Measurements from ENCODE around the gene SNX32.

SNX32 gene

DNA sequence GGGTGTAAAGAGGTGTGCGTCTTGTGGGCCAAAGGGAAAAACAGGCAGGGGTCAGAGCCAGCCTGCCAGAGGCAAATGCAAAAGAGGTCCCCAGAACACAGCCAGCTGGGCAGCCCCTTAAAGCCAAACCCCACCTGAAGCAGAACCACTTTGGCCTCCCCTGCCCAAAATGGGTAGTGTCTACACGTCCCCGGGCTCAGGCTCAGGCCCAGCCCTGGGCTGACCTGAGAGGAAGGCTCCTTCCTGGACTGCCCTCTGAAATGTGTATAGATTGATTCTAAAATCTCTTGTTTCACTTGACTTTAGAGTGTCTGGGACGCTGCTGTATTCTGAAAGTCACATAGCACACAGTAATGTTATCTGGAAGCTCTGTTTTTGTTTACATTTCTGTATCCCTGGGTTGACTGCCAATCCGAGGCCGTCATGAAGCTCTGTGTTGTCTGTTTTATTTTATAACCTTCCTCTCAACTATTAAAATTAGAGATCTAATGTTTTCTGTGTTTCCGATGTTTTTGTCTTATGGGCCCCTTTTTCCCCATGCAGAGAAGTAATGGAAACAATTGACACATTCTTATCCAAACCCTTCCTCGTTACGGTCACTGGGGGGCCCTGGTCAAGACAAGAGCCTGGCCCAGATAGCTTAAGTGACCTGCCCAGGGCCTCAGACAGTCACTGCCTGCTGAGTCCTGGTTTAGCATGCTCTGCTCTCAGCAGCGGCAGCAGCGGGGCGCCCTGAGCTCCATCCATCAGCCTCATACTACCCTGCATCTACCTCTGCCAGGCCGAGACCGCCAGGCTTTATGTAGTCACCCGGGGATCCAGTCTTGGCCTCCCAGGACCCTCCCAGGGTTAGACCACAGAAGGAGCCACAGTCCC is 36.8 kb upstream of the SNX32 start:
- no peak for DNase-seq (ENCODE audit: low read depth in 2 of 2)

DNA sequence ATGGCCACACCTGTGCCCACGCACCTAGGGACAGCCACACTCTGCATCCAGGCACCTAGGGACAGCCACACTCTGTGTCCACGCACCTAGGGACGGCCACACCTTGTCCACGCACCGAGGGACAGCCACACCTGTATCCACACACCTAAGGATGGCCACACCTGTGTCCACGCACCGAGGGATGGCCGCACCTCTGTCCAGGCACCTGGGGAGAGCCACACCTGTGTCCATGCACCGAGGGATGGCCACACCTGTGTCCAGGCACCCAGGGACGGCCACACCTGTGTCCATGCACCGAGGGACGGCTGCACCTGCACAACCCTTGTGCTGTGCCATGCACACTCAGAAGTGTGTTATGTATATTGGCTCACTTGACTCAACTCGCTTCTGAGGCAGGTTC is 36.1 kb upstream of the SNX32 start:
- no peak for DNase-seq (ENCODE audit: low read depth in 2 of 2)

DNA sequence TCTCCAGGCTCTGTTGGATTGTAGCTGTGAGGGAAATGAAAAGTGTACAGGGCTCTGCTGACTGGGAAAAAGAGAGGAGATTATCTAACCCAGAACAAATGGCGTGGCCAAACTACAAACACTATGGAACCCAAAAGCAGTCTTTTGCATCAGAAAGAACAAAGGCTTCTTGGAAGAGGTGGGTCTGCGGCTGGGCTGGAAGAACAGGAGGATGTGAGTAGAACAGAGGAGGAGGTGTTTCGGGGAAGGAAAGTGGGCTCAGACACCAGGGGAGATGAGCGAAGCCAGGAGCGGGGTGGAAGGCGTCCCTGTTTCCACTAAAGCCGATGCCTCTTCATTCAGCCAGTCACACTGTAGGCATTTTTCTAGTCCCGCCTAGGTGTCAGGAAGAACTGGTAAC is 34.9 kb upstream of the SNX32 start:
- no peak for DNase-seq (ENCODE audit: low read depth in 2 of 2)

DNA sequence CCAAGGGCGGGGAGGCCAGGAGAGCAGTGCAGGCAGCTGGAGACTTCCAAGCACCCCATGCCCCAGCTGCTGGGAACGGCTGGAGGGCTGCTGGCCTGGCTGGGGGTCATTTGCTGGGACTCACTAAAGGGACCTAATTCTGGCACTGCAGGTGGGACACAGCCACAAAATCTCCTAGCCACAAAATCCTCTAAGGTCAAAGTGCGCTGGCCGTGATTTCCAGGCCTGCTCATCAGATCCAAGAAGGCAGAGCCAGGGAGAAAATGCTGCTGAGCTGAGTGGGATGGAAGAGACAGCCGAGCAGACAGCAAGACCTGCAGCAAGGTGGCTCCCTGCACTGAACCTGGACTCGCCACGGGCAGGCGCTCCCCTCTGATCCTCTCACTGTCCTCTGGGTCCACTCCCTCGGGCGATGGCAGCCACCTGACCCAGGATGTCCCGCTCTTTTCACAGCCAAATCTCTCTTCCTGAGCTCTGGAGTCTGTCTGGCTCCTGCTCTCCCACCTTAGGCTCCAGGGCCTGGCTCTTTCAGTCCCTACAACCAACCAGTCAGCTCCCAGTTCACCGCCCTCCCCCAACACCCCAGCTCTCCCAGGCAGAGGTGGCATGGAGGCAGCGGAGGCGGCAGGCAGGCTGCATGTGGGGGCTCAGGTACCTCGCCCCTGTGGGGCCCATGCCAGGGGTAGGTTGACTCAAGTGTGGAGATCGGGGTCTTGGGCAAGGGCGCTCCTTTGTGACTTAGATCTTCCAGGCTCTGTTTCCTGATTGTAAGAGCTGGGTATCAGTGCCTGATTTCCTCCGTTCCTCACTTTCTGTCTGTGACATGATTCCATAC is 32.4 kb upstream of the SNX32 start:
- DNase-seq (ENCODE audit: low read depth in 2 of 2): no peak

DNA sequence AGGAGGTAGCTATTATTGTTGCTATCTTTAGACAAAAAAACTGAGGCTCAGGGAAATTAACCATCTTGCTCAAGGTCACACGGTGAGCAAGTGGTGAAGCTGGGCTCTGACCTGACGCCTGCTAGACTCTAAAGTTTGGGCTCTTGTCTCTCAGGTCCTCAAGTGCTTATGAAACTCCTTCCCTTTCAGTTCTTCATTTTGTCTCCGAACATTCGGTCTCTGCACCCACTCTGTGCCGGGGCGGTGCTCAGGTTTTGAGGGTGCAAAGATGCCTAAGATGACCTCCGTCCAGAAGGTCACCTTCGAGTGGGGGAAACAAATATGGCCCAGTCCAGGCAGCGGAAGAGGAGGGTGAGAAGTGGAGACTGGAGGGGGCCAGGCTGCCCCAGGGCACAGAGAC is 30.9 kb upstream of the SNX32 start:
- DNase-seq (ENCODE audit: low read depth in 2 of 2): no peak

DNA sequence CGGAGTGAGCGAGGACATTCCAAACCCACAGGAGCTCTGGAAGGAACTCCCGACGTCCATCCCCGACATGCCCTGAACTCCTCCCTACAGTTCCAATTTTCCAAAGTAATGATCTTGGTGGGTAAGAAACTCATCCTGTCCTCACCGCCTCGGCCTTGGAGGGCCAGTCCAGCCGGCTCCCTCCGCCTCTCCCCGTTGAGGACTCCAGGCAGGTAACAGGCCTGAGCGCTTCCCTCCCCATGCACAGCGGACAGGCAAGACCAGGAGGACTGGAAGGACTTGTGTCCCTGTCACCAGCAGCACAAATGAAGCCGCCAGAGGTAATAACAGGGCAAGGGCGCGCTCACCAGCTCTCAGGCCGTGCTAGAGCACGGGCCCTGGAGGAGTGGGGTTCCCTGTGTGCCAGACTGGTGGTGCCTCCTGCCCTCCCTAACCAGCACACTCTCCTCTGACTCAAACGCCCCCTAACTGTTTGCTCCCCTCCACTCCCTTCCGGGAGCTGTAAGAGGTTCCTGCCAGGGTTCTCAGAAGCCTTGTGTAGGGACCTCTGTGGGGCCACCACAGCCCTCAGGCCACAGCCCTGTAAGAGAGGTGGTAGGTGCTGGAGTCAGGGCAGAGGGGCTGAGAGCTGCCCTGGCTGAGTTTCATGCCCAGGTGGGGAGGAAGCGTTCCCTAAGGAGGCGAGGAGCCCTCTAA is 29.8 kb upstream of the SNX32 start:
- no peak for DNase-seq (ENCODE audit: low read depth in 2 of 2)

DNA sequence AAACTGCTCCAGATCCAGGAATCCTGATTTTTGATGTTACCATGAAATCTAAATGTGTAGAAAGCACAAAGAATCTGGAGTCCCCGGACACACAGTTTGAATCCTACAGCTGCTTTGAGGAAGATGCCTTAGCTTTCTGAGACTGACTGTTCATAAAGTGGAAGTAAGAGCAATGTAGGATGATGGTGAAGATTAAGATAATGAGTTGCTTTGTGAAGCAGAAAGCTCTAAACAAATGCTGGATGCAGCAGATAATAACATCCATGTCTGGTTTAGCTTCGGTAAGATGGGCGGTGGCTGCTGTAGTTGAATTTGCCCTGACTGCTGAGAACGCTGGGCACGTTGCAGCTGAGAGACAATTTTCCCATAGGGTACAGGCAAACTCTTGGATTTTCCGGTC is 26.8 kb upstream of the SNX32 start:
- DNase-seq (ENCODE audit: low read depth in 2 of 2): no peak

DNA sequence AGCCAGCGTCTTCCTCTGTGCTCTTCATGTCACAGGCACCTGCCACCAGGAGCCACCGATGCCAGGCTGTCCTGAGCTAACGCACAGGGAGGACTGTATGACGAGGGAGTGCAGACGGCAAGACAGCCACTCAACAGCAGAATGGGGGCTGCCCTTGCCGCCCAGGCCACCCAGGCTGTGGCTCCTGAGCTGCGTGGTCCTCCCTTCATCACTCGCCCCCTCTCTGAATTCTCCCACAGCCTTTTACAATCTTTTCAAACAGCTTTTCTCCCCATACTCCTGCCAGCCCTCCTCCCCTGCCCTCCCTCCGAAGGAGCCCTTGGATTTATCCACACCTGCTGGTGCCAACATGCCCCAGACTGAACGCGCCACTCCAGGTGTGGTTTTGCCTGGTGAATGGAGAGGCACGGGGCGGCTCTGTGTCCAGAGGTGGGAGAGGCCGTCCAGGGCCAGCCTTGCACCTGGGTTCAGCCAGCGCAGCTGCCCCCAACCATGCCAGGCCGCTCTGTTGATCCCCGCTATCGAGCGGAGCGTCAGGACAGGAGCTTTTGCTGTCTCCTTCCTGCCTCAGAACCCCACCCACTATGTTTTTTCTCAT is 24.9 kb upstream of the SNX32 start:
- no peak for DNase-seq (ENCODE audit: low read depth in 2 of 2)

DNA sequence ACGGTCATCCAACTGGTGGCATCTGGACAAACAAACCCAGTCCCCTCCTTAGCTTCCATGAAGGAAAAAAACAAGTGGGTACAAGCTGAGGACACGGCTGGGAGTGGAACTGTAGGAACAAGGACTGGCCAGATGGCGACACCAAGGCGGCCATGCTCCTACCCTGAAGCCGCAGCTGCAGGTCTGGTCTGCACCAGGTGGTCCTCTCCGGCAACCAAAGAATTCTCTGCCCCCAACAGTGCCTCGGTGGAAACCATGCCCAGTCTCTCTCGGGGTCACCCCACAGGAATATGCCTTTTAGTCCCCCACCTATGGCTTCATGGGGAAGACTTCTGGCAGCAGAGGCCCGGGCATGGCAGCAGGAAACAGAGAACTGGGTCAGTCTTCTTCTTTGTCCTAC is 24.3 kb upstream of the SNX32 start:
- no peak for DNase-seq (ENCODE audit: low read depth in 2 of 2)

DNA sequence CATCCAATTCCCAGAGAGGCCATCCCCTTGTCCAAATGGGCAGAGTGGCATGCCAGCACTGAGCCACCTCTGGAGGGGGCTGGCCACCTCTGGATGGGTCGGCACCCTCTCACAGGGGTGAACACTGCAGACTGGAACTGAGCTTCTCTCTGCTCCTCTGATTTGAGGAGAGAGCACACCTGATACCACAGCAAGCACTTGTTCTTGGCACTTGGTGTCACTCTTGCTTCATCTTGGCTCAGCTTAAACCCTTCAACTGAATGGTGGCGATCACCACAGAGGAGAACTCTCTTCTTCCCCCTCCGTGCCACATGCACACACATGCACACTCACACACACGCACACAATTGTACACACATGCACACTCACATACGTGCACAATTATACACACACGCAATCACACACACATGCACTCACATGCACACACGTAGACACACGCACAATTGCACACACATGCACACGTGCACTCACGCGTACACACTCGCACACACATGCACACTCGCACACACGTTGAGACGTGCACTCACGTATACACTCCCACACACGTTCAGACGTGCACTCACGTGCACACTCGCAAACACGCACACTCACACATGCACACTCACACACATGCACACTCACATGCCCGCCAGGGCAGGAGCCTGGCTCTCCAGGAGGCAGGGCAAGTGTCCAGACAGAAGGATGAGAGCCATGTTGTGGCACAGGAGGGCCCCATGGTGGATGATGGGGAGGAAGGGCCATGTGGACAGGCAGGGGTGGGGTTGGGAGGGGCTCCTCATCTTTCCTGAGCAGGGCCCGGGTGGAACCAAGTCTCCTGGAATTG is 23.5 kb upstream of the SNX32 start:
- no peak for DNase-seq (ENCODE audit: low read depth in 2 of 2)

DNA sequence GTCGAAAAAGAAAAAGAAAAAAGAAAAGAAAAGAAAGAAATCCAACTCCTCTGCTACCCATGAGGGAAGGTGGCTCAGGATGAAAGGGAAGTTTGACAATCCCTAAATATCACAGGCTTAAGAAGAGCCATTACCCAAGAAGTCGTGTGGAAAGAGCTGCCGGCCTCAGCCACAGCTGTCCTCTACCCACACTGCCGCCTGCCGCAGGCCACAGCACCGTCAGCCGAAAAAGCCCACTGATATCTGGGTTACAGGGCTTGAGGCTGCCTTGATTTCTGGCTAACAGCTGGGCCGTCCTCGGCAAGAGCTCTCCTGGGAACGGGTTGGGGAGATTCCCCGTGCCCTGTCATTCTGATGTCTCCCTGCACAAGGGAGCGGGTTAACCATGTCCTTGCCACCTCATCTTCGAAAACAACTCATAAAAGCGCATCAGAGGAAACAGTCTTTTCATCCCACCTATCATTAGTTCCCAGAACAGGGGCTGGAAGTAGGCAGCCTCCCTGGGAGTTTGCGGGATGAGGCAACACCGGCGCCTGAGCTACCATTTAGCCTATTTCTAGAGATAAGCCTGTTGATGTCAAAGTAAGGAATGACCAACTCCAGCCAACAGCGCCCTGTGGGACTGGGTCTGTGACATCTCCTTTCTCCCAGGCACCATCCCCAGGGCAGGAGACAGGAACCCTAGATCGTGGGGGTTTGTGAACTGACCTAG is 21.8 kb upstream of the SNX32 start:
- no peak for DNase-seq (ENCODE audit: low read depth in 2 of 2)

DNA sequence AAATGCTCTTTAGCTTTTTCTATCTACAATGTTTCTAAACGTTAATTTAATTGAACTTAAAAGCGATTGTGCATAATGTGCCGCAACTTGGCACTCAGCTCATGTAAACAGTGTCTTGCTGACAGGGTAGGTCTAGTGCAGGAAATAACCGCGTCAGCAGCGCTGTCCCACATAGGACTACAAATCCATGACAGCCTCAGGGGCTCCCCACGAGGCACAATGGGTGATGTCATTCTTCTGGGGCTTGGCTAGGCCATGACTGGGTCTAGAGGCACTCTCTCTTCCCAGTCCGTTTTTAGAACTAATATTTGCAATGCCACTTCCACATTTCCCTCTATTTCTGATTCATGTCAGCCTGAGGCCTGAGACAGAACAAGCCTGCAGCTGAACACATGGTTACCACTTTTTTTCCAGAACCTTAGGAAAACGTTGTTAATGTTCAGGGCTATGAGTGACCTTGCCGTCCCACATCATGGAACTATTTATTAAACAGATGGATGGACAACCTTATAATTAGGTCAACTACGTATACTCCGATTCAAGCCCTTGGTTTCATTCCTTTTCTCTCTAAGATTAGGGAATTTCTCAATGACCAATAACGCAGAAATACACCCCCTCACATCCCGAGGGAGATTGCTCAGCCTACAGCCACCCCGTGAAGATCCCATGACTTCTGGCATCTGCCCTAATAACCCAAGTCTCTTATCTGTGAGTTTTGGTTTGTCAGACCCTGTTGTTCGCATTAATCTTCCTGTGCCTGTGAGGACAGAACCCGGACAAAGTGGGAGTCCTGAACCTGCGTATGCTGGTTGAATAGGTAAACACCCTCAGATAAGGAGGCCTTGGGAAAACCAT is 19.4 kb upstream of the SNX32 start:
- DNase-seq (ENCODE audit: low read depth in 2 of 2): no peak

DNA sequence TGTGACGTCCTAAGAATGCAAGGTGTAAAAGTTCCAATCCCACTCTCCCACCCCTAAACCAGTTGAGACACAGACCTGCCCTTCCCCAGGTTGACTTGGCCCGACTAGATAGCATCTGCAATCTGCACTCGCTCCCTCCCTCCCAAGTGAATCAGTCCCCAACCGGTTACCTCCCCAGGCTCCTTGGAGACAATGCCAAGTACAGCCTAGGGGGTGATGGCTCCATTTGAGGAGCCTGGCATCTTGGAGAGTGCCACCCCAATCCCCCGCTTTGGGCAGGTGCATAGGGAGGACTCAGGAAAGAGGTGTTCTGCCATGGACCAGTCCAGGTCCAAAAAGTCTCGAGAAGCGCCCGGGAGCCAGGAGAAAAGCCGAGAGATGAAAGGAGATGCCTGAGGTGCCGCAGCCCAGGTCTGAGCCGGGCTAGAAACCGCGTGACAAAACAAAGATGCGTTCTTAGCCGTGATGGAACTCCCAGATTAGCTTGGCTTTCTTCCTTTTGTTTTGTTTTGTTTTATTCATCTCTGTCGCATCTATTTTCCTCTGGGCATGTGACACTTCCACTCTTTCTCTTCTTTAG is 18.7 kb upstream of the SNX32 start:
- DNase-seq (ENCODE audit: low read depth in 2 of 2): no peak

DNA sequence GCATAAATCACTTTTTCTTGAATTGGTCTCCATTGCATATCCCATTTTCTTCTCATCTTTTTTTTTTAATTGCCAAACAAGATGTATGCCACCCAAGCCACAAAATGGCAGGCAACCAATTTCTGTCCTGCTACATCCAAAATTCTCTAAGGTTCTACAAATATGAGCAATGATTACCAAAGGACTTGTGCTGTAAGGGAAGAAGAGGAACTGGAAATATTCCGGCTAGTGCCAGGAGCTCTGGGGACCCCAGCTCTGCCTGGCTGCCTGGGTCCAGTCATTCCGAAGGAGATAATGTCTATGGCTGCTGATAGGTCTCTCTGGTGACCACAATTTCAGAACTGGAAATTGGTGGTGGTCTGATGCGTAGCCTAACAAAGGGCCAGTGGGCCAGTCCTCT is 17.1 kb upstream of the SNX32 start:
- no peak for DNase-seq (ENCODE audit: low read depth in 2 of 2)

DNA sequence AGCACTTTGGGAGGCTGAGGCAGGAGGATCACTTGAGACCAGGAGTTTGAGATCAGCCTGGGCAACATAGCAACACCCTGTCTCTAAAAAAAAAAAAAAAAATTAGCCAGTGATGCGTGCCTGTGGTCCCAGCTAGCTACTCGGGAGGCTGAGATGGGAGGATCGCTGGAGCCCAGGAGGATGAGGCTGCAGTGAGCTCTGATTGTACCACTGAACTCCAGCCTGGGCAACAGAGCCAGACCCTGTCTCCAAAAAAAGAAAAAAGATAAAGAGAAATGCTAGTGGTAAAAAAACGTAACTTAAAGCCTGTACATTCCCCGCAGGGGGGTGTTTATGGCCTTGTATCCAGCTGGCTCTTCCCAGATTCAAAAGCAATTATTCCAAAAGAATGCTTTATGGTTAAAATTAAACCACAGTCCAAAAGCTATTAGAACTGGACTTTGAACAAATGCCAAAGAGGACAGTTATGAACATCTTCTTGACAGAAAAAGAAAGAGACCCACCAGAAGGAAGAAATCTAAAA is 16.4 kb upstream of the SNX32 start:
- DNase-seq (ENCODE audit: low read depth in 2 of 2): no peak

DNA sequence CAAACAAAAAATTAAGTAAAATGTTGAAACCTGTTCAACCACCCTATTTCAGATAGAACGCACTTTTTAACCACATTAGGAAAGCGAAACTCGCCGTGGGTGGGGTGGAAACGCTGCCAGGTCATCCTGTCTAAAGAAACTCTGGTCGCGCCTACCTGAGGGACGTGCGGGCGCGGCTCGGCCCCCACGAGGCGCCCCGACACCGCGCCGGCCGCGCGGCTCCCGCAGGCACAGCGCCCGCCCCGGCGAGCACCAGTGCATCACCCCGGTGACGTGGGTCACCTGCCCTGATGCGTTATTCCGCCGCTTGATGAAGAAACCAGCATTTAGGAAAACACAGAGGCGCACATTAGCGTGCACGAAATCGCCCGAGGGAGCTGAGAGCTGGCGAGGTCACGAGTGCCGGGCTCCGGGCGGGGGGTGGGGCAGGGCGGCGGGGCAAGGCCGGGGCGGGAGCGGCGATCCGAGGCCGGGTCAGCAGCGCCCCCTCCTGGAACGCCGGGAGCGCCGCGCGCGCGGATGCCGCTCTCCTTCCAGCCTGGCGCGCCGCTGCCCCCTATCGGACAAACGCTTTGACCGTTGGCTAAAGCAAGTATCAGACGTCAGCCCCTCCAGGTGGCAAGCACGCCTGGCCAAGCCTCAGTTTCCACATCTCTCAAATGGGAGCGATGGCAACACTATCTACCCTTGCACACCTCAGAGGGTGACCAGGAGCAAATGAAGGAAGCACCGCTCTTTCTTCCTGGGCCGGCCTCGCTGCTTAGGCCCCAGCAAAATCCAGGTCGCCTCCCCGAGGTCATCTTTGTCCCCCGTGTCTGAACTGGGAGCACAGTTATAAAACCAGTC is 15.7 kb upstream of the SNX32 start:
- DNase-seq (ENCODE audit: low read depth in 2 of 2): peak; percentile 47 to 49

DNA sequence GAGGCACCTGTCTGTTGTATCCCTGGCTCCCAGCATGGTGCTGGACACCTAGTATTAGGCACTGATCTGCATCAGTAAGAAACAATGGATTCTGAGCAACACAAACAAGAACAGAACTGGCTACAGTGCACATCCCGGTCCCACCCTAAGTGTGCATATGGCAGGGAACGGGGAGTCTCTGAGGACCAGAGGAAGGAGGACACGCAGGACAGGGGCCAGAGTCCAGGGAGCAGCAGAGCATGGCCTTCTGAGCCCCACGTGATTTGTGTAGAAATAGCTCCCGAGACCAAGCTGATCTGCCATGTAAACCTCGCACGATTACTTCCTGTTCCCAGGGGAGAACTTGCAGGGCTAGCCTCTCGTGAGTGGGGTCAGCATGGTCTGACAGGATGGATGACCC is 12.7 kb upstream of the SNX32 start:
- no peak for DNase-seq (ENCODE audit: low read depth in 2 of 2)

Measured in fibroblast of skin of left biceps (primary cell).